GM18909 (cell line): Measurements from ENCODE around the gene UBE2G1.
"Not testable (repeated sequence)": the region's sequence is repeated elsewhere in the genome, so short reads cannot be mapped to it uniquely, and the experiment has no call there.

Experiments used
- ATAC-seq: cut with Tn5 transposase; IDR thresholded peaks from one replicate; pipeline ENCODE4 v1.9.1; 2021; ENCODE audit warnings: mild to moderate bottlenecking; ENCODE audit not compliant: unreplicated experiment, poor library complexity

The UBE2G1 gene

GRCh38 chr17:4375796-4376440 lies 9.4 kb upstream of the UBE2G1 start:
- ATAC-seq, result not testable (repeated sequence)

- ATAC-seq, result peak; percentile 76
Measured at GRCh38 chr17:4375039-4375748, 8.7 kb upstream of the UBE2G1 start.

- no peak for ATAC-seq
Measured at GRCh38 chr17:4369557-4370230, 3.2 kb upstream of the UBE2G1 start.

GRCh38 chr17:4368341-4368740 lies 1.9 kb upstream of the UBE2G1 start:
- ATAC-seq, result no peak

- ATAC-seq, result not testable (repeated sequence)
Measured at GRCh38 chr17:4367177-4367576, 702 bp upstream of the UBE2G1 start.

GRCh38 chr17:4365628-4366326 lies 698 bp downstream of the UBE2G1 start:
- peak; percentile 21 for ATAC-seq

GRCh38 chr17:4365103-4365627 lies 1.3 kb downstream of the UBE2G1 start:
- peak; percentile 46 for ATAC-seq

- ATAC-seq, result no peak
Measured at GRCh38 chr17:4364622-4365041, 1.8 kb downstream of the UBE2G1 start.

GRCh38 chr17:4362141-4362540 lies 4.3 kb downstream of the UBE2G1 start:
- no peak for ATAC-seq

- ATAC-seq, result no peak
Measured at GRCh38 chr17:4358154-4358553, 8.3 kb downstream of the UBE2G1 start.

GRCh38 chr17:4357671-4358070 lies 8.8 kb downstream of the UBE2G1 start:
- ATAC-seq, result no peak

- ATAC-seq, result no peak
Measured at GRCh38 chr17:4357030-4357628, 9.3 kb downstream of the UBE2G1 start.

GRCh38 chr17:4354862-4355514 lies 11.5 kb downstream of the UBE2G1 start:
- ATAC-seq, result no peak

- ATAC-seq, result no peak
Measured at GRCh38 chr17:4354206-4354605, 12.3 kb downstream of the UBE2G1 start.

- not testable (repeated sequence) for ATAC-seq
Measured at GRCh38 chr17:4350214-4350613, 16.3 kb downstream of the UBE2G1 start.

- no peak for ATAC-seq
Measured at GRCh38 chr17:4345581-4346252, 20.8 kb downstream of the UBE2G1 start.

- no peak for ATAC-seq
Measured at GRCh38 chr17:4344926-4345325, 21.5 kb downstream of the UBE2G1 start.

- ATAC-seq, result no peak
Measured at GRCh38 chr17:4342535-4342934, 23.9 kb downstream of the UBE2G1 start.

- ATAC-seq, result no peak
Measured at GRCh38 chr17:4341616-4341977, 24.9 kb downstream of the UBE2G1 start.
